HFF-Myc (cell line): ENCODE results near the gene MATN1.

ENCODE experiments used
- DNase-seq: peaks from one replicate; pipeline ENCODE4 v3.0.0-alpha.2; 2011; ENCODE audit warnings: low read depth; ENCODE audit errors: extremely low read depth
- H3K4me3 ChIP-seq: replicated peaks from 2 replicates; pipeline ENCODE4 v1.5.1; 2011; ENCODE audit warnings: low read depth, mild to moderate bottlenecking, control low read depth, low read length
- CTCF ChIP-seq: IDR thresholded peaks from 2 replicates; pipeline ENCODE4 v1.5.1; 2012; ENCODE audit warnings: mild to moderate bottlenecking, low read depth, low read length, control low read depth; ENCODE audit errors: missing control alignments

Gene MATN1

GRCh38 chr1:30748699-30749401, 25.5 kb upstream of the MATN1 start:
- H3K4me3 ChIP-seq, result no peak overlapping the region
- no peak for TF ChIP-seq CTCF
- DNase-seq, result no peak

GRCh38 chr1:30748098-30748698, 24.8 kb upstream of the MATN1 start:
- no peak overlapping the region for H3K4me3 ChIP-seq
- peak; percentile 81 for DNase-seq
- no peak for TF ChIP-seq CTCF

- no peak for DNase-seq
- no peak for TF ChIP-seq CTCF
- no peak overlapping the region for H3K4me3 ChIP-seq
Measured at GRCh38 chr1:30747033-30748008, 23.9 kb upstream of the MATN1 start.

- DNase-seq, result no peak
- TF ChIP-seq CTCF, result no peak
- H3K4me3 ChIP-seq, result no peak overlapping the region
Measured at GRCh38 chr1:30746212-30747032, 23.0 kb upstream of the MATN1 start.

- H3K4me3 ChIP-seq, result no peak overlapping the region
- DNase-seq, result no peak
- no peak for TF ChIP-seq CTCF
Measured at GRCh38 chr1:30745834-30746208, 22.4 kb upstream of the MATN1 start.

GRCh38 chr1:30745156-30745833, 21.9 kb upstream of the MATN1 start:
- TF ChIP-seq CTCF, result no peak
- no peak for DNase-seq
- H3K4me3 ChIP-seq, result no peak overlapping the region
